Measurements from ENCODE around the gene OSMR.

OSMR gene

DNA sequence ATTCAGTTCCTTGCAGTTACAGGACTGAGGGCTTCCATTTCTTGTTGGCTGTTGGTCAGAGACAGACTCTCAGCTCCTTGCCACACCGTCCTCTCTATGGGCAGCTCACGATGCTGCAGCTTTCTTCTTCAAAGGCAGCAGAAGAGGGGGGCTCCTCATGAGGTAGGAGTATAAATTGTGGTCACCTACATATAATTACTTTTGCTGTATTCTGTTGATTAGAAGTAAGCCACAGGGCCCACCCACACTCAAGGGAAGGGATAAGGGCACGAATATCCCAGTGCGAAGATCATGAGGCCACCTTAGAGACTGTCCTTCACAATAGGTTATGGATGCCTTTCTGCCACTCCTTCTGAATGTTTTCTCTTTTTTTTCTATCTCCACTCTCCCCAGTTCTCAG is 43.7 kb upstream of the OSMR start:
- Mint-ChIP-seq H3K9me3 (no peaks in the 10 kb centered on the region), H3K27me3 (ENCODE audit: low read depth, poor library complexity) (peaks cover 6% of the 10 kb centered on the region), H3K27ac (no peak overlapping the region), H3K4me1 (peaks cover 37% of the 10 kb centered on the region), H3K4me3 (no peak overlapping the region), H3K36me3 (ENCODE audit: low read depth) (no peaks in the 10 kb centered on the region)
- TF ChIP-seq, protein P1, sequence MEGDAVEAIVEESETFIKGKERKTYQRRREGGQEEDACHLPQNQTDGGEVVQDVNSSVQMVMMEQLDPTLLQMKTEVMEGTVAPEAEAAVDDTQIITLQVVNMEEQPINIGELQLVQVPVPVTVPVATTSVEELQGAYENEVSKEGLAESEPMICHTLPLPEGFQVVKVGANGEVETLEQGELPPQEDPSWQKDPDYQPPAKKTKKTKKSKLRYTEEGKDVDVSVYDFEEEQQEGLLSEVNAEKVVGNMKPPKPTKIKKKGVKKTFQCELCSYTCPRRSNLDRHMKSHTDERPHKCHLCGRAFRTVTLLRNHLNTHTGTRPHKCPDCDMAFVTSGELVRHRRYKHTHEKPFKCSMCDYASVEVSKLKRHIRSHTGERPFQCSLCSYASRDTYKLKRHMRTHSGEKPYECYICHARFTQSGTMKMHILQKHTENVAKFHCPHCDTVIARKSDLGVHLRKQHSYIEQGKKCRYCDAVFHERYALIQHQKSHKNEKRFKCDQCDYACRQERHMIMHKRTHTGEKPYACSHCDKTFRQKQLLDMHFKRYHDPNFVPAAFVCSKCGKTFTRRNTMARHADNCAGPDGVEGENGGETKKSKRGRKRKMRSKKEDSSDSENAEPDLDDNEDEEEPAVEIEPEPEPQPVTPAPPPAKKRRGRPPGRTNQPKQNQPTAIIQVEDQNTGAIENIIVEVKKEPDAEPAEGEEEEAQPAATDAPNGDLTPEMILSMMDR (IDR thresholded peaks at IDR 0.05): no peak
- DNase-seq: no peak

DNA sequence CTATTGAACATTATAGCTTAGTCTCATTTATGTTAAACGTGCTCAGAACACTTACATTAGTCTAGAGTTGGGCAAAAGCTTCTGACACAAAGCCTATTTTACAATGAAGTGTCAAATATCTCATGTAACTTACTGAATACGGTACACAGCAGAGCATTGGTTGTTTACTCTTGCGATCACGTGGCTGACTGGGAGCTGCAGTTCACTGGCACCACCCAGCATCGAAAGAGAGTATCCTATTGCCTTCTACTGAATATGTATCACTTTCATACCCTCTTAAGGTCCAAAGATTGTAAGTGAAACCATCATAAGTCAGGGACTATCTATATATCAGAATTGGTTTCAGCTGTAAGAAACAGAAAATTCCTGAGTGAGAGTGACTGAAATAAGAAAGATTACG is 42.6 kb upstream of the OSMR start:
- Mint-ChIP-seq H3K4me1 (peaks cover 34% of the 10 kb centered on the region), H3K27ac (no peak overlapping the region), H3K4me3 (no peak overlapping the region), H3K27me3 (ENCODE audit: low read depth, poor library complexity) (peaks cover 6% of the 10 kb centered on the region), H3K36me3 (ENCODE audit: low read depth) (no peaks in the 10 kb centered on the region), H3K9me3 (no peaks in the 10 kb centered on the region)
- DNase-seq: no peak
- TF ChIP-seq, protein P1 (IDR thresholded peaks at IDR 0.05): no peak

DNA sequence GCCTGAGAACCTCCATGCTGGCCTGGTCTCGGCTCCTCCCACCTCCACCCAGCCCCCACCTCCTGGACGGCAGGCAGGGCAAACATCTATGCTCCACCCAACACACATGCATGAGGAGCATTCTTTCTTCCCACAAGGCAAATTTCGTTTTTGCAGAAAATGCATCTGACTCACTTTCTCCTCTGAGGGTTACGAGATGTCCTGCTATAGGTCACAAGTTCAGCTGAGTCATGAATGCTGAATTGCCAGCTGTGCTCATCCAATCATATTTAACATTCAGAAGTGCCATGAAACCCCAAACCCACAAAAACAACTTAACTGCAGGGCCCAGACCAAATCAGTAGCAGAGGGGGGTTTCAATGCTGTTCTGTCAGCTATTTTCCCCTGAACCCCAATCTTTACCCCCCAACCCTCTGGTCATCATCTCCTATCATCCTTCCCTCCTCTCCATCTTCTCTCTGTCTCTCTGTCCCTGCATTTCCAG is 39.0 kb upstream of the OSMR start:
- Mint-ChIP-seq H3K27me3 (ENCODE audit: low read depth, poor library complexity) (peaks cover 6% of the 10 kb centered on the region), H3K4me1 (peaks cover 22% of the 10 kb centered on the region), H3K4me3 (no peak overlapping the region), H3K27ac (no peak overlapping the region), H3K9me3 (no peaks in the 10 kb centered on the region), H3K36me3 (ENCODE audit: low read depth) (no peaks in the 10 kb centered on the region)
- TF ChIP-seq, protein P1 (IDR thresholded peaks at IDR 0.05): no peak
- DNase-seq: no peak

DNA sequence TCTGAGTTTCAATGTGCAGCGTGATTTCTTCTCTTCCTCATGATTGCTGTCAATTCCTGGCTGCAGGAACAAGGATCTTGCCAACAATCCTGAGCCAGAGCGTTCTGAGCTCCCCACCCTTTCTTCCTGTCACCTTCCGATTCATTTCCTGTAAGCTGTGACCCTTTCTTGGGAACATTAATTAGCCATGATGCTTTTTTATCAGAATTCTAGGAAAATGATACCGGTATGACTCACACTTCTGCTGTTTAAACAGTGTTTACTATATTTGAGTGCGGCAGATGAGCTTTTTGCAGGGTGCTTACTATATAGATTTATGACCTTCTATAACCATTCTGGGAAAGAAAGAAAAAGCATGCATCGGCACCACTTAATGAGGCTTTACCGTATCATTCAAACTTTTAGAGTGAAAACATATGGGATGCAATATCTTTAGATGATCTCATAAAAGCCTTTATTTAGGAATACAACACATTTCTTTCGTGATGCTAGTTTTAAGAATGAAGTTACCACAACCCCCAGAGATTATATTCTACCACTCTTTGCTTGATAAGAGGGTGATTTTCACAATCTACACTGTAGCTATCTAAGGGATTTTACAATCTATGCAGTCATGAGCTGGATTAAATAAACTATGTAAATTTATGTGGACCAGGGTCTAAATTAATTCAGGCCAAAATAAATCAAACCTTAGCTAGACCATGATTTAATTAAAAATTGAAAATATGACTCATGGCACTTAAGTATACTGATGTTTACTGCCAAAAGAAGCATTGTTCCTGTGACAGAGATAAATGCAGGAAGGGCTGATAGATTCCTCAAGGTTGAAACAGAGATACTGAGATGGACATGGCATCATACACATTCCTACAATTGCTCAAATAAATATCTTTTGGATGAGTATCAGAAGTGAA is 38.0 kb upstream of the OSMR start:
- no peak overlapping the region for H3K27ac Mint-ChIP-seq
- no peak for DNase-seq
- H3K4me1 Mint-ChIP-seq: peaks cover 22% of the 10 kb centered on the region
- no peak overlapping the region for H3K4me3 Mint-ChIP-seq
- no peaks in the 10 kb centered on the region for H3K36me3 Mint-ChIP-seq (ENCODE audit: low read depth)
- H3K27me3 Mint-ChIP-seq (ENCODE audit: low read depth, poor library complexity): peaks cover 6% of the 10 kb centered on the region
- H3K9me3 Mint-ChIP-seq: no peaks in the 10 kb centered on the region
- TF ChIP-seq, protein P1 (IDR thresholded peaks at IDR 0.05): no peak

DNA sequence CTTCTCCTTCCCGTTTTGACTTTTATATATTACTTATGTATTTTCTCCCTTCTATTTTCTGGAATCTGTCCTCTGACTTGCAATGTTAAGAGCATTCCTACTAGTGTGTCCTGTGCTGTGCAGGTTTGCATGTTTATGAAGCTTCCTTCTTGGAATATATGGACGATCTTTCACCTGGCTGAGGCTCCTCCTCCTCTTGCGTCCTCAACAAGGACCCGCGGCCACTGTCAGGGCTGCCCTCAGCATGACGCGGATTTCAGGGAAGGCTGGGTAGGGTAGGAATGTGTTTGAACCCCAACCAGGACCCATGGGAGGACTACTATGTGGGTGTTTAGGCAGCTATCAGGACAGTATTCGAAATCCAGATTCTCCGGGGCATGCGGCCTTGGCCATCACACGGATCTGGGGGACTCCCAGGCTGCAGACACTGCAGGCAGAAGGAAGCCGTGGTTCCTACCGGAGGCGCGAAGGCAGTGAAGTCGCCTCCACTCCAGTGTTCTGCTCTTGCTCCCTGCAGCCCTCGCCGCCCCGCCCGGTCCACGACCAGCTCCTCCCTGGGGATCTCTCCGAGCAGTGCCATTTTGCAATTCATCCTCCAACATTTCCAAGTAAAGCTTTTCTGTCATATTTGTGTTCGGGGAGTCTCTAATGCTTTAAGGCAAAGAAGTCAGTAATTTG is 37.0 kb upstream of the OSMR start:
- TF ChIP-seq, protein P1 (IDR thresholded peaks at IDR 0.05): no peak
- peaks cover 7% of the 10 kb centered on the region for H3K27me3 Mint-ChIP-seq (ENCODE audit: low read depth, poor library complexity)
- H3K4me1 Mint-ChIP-seq: peaks cover 22% of the 10 kb centered on the region
- H3K4me3 Mint-ChIP-seq: no peak overlapping the region
- no peaks in the 10 kb centered on the region for H3K36me3 Mint-ChIP-seq (ENCODE audit: low read depth)
- H3K9me3 Mint-ChIP-seq: no peaks in the 10 kb centered on the region
- no peak for DNase-seq
- H3K27ac Mint-ChIP-seq: no peak overlapping the region
